ENCODE results near the gene TMSB10.
A peak's percentile ranks its signal among the peaks of the same experiment; 100 is the strongest.

GRCh38 chr2:84858123-84858522 lies 47.3 kb upstream of the TMSB10 start:
- TF ChIP-seq CTCF (IDR thresholded peaks at IDR 0.05; ENCODE audit: poor library complexity) (peak; percentile 29), EZH2 (IDR thresholded peaks at IDR 0.05; ENCODE audit: borderline replicate concordance) (no peak)
